Measurements from ENCODE around the gene GABBR2.

DNA sequence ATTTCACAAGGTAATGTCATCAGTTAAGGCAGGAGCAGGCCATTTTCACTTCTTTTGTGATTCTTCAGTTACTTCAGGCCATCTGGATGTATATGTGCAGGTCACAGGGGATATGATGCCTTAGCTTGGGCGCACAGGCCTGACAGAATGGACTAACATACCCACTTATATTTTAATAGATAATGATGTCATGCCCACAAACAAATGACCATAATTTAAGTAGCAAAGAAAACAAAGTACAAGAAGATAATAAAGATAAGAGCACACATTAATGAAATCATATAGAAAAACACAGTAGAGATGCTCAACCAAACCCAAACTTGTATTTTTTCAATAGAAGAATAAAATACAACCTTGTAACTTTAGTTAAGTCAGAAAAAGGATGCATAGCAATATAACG is 433.6 kb downstream of the GABBR2 start:
- TF ChIP-seq POLR2A (IDR thresholded peaks at IDR 0.05; ENCODE audit: low read depth, low read length) (no peak), POLR2AphosphoS5 (IDR thresholded peaks at IDR 0.05; ENCODE audit: low read depth, low read length) (no peak)

All from GM12892 (cell line).